ENCODE results near the gene CLK2.

The CLK2 gene

GRCh38 chr1:155273343-155274245, at the start of gene CLK2:
CLK2 (minus strand) TSS chr1:155273504; CDS start chr1:155270977, 2,527 bp downstream.
- DNase-seq: peak; percentile 98

- DNase-seq: peak; percentile 47
These were observed 49.3 kb upstream of the CLK2 start for GRCh38 chr1:155322571-155322952.

- no peak for DNase-seq
These were observed 48.6 kb upstream of the CLK2 start for GRCh38 chr1:155321639-155322503.

GRCh38 chr1:155320661-155321617, 47.6 kb upstream of the CLK2 start, which contains the start of gene RUSC1:
RUSC1 (plus strand) TSS chr1:155320894; CDS start chr1:155321774, 880 bp downstream.
- peak; percentile 87 for DNase-seq

GRCh38 chr1:155320252-155320651, 46.9 kb upstream of the CLK2 start:
- no peak for DNase-seq

GRCh38 chr1:155319536-155319935, 46.2 kb upstream of the CLK2 start:
- no peak for DNase-seq

- no peak for DNase-seq
These were observed 44.8 kb upstream of the CLK2 start for GRCh38 chr1:155318082-155318481.

GRCh38 chr1:155316922-155317321, 43.6 kb upstream of the CLK2 start:
- DNase-seq: no peak

- DNase-seq: no peak
These were observed 40.0 kb upstream of the CLK2 start for GRCh38 chr1:155313261-155313660.

GRCh38 chr1:155309423-155310021, 36.2 kb upstream of the CLK2 start:
- no peak for DNase-seq

GRCh38 chr1:155308493-155309422, 35.5 kb upstream of the CLK2 start, which contains the start of gene FDPS:
FDPS (plus strand) TSS chr1:155308866; CDS start chr1:155309790, 924 bp downstream.
- DNase-seq: peak; percentile 96

GRCh38 chr1:155307247-155307740, 34.0 kb upstream of the CLK2 start:
- DNase-seq: no peak

- no peak for DNase-seq
These were observed 32.6 kb upstream of the CLK2 start for GRCh38 chr1:155305881-155306391.

- DNase-seq: no peak
These were observed 31.3 kb upstream of the CLK2 start for GRCh38 chr1:155304558-155305063.

GRCh38 chr1:155301342-155301841, 28.1 kb upstream of the CLK2 start, which contains the start of gene PKLR:
PKLR (minus strand) TSS chr1:155301438; CDS start chr1:155301395, 43 bp downstream.
- no peak for DNase-seq

GRCh38 chr1:155300553-155301329, 27.4 kb upstream of the CLK2 start:
- DNase-seq: no peak

GRCh38 chr1:155300024-155300423, 26.7 kb upstream of the CLK2 start:
- no peak for DNase-seq

- no peak for DNase-seq
These were observed 24.1 kb upstream of the CLK2 start for GRCh38 chr1:155297384-155297783.

GRCh38 chr1:155296661-155297060, 23.4 kb upstream of the CLK2 start:
- DNase-seq: no peak
